NCI-H510A treated with DMSO at 0.1 percent for 48 hours (cell line): ENCODE measurements around the gene POU2F3.

Source experiments
- DNase-seq: peaks from one replicate; lab custom pipeline; 2025; lab: John Stamatoyannopoulos, UW

Gene POU2F3

DNA sequence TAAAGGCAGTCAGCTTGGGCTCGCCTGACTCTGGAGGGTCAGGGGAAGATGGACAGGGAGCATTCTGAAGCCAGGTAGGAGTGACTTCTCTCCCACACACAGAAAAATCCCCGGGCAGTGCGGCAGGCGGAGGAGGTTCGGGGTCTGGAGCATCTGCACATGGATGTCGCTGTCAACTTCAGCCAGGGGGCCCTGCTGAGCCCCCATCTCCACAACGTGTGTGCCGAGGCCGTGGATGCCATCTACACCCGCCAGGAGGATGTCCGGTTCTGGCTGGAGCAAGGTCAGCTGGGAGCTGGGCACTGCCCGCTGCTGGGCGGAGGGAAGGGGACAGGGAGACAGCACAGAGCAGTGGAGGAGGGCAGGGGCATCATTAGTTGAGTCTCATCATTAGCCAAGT is 13.2 kb upstream of the POU2F3 start:
- DNase-seq: no peak

DNA sequence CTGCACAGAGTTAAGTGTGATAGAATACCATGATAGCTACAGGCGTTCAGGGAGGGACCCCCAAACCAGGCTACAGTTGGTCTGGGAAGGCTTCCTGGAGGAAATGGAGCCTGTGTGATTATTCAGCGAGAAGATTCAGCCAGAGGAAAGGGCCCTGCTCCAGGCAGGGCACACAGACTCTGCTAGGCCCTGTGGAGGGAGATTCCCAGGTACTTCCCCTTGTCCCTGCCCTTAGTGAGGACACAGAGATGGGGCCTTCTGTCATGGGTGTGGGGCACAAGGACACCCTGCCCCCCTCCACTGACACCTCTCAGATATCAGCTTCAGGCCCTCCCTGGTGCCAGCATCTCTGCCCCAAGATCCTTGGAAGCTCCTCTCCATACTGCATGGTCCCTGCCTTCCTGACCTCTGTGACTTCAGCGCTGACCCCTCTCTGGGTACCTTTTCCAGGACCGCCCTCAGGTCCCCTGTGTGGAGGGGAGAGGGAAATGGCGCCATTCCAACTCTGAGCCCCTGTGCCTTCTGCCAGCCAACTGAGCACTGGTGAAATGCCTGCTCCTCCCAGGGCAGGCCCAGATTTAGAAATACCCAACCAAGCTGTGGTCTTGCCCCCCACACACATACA is 12.6 kb upstream of the POU2F3 start:
- DNase-seq: no peak

DNA sequence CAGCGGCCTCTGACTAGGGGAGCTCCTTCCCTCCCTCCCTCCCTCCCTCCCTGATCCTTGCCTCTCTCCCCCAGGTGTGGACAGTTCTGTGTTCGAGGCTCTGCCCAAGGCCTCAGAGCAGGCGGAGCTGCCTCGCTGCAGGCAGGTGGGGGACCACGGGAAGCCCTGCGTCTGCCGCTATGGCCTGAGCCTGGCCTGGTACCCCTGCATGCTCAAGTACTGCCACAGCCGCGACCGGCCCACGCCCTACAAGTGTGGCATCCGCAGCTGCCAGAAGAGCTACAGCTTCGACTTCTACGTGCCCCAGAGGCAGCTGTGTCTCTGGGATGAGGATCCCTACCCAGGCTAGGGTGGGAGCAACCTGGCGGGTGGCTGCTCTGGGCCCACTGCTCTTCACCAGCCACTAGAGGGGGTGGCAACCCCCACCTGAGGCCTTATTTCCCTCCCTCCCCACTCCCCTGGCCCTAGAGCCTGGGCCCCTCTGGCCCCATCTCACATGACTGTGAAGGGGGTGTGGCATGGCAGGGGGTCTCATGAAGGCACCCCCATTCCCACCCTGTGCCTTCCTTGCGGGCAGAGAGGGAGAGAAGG is 11.1 kb upstream of the POU2F3 start:
- no peak for DNase-seq

GRCh38 chr11:120229451-120230424 is 10.2 kb upstream of the POU2F3 start:
- DNase-seq: no peak

GRCh38 chr11:120230433-120231071 is 9.4 kb upstream of the POU2F3 start:
- DNase-seq: no peak

- DNase-seq: no peak
These were observed 8.0 kb upstream of the POU2F3 start for GRCh38 chr11:120231963-120232362.

- no peak for DNase-seq
These were observed 6.6 kb upstream of the POU2F3 start for GRCh38 chr11:120233207-120233803.

GRCh38 chr11:120235024-120235628 is 4.8 kb upstream of the POU2F3 start:
- DNase-seq: peak; percentile 18

DNA sequence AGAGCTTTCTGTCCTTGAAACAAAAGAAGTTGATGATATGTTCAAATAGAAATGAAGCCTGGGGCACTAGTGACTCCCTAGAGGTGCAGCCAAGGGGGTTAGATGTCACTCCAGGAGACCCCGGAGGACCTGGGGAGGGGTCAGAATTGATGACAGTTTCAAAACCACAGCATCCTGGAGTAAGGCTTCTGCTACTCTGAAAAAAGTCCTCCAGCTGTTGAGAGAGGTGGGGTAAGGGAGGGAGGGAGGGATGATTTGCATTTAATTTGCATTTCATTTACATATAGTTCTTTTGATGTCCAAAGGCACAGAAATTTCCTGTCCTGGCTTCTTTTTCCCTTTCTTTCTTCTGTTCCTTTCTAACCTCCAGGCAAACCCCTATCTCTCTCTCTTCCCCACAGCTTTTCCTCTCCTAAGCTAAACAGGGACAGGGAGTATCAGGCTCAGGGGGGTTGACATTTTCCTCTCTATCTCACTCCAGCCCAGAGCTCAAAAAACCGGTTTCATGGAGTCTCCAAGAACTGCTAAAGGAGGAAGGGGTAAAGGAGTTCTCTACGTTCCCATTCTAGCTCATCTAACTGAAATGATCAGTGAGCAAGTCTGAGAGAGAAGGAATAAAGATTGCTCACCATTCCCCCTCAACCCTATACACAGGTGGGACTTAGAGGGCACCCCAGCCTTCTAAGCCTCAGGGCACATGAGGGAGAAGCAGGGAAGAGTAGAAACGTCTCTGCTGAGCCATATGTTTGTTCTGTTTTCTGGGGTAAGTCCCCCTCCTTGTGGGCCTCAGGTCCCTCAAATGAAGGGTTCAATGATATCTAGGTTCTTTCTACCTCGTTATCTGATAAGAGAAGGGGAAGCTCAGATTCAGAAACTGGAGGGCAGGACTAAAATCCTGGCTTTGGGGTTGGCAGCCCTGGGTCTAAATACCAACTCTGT is 3.5 kb upstream of the POU2F3 start:
- DNase-seq: no peak

- no peak for DNase-seq
These were observed 846 bp upstream of the POU2F3 start for GRCh38 chr11:120238968-120239620.

DNA sequence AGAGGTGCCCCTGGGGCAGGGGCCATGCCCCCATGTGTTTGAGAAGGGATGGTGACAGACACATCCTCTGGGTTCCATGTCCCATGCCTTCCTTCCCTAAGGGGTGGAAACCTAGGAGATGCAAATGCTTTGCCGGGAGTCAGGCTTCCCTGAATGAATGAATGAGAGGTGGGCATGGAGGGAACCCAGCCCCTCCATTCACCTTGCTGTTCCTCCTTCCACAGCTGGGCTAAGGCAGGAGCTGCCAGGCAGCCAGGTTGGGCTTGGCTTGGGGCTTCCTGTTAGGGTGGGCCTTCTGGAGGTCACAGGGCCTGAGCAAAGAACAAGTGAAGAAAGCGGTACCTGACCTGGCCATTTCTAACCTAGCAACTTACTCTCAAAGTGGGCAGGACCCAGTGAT is 926 bp downstream of the POU2F3 start:
- no peak for DNase-seq

DNA sequence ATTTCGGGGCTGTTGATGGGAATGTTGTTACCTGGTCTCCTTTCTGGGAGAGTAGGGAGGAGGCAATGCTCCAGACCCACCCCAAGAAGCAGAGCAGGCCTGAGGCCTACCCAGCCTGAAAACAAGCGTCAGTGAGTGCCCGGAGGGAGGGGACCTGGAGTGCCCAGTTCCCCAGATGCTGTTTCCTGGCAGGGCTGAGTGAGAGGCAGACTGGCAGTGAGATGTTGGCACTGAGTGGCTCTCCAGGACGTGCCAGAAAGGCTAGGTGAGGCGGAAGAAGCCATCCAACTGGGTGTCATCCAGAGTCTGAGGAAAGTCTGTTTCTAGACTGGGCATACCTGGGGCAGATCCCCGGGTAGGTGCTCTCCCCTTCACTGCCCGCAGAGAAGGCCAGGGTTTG is 1.3 kb downstream of the POU2F3 start:
- DNase-seq: no peak

- no peak for DNase-seq
These were observed 3.3 kb downstream of the POU2F3 start for GRCh38 chr11:120243221-120243620.

DNA sequence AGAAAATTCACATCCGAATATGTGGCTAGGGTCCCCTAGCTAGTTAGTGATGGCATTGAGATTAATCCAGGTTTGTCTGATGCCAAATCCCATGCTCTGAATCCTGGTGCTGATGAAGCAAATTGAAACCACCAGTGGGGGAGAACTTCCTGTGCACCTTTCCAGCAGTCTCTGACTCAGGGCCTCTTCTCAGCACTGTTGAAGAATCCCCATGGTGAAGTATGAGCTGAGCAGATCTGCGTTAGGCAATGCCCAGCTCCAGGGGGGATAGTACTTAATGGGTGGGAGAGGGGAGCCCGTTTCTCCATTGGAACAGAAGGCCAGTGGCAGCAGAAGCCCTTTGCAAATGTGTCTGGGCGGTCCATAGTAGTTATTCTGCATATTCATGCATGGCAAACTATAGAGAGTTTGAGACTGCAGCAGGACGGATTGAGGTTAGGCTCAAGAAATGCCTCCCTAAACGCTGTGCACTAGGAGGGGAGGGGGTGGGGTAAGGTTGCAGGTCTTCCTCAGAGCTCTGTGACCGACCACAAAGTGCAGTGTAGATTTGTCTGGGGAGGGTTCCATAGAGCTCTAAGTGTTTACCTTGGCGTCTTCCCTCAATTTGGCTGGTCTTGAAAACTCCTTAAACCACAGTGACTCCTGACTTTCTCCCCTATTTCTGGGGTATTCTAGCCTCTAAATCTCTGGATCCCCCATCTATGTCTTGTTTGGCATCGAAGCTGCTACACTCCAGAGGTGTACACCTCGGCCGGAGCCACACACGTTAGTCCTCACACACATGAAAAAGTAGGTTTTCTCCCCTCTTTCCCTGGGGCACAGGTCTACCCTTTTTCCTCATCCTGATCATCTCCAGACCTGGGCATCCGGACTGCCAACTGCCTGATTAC is 4.8 kb downstream of the POU2F3 start:
- no peak for DNase-seq

DNA sequence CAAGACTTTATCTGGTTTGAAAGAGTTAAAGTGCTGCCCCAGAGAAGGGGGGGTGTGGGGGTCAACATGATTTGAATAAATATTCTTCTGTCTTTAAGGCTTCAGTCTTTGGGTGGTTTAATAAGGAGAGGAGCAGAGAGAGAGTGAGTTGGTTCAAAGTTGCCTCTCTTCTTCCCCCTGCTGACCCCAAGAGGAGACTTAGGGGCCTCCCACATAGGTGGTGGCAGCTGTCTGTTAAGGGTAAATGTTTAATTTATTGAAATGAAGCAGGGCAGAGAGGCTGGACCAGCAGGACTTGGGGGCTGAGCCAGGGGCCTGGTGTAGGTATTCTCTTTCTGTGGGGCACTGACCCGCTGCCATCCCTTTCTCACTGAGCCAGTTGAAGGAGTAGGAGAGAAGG is 5.5 kb downstream of the POU2F3 start:
- DNase-seq: no peak

- DNase-seq: no peak
These were observed 8.8 kb downstream of the POU2F3 start for GRCh38 chr11:120248551-120249278.

DNA sequence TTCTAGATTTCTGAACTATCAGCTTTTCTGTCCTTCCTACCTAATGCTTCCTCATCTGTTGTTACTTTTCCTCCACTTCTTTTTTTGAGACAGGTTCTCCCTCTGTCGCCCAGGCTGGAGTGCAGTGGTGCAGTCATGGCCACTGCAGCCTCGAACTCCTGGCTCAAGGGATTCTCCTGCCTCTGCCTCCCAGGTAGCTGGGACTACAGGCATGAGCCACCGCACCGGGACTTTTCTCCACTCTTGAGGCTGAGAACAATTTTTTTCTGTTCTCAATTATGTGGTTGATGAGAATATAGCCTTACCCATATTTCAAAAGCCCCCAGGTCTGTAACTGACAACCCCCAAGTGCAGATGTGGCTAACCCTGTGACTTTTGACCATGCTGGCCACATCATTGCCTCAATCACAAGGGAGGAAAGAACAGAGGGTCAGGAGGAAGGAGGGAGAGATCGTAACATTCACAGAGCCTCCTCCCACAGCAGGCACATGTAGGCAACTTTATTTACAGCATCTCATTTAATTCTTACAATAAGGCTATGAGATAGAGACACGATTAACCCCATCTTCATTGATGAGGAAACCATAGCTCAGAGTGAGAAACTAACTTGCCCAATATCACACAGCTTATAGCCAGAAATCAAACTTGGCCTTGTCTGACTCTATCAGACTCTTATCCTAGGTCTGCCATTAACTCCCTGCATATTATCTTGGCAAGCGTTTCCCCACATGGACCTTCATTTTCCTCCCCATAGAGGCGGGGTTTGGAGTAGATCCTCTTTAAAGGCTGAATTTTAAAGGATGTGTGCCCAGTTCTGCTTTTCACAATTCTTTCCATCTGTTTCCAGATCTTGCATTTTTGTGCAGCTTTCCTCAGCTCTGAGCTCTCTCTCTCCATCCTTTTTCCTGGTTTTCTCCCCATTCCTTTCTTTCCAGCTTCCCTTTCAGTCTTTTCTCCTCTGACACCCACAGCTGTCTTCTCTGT is 9.6 kb downstream of the POU2F3 start:
- no peak for DNase-seq
